Prostate gland (tissue), 2 donors: Measurements from ENCODE around the gene BNC2.

Experiments
- POLR2A ChIP-seq: fragments of 450-650 bp; IDR thresholded peaks from one replicate; pipeline ENCODE4 v1.6.1; 2016; ENCODE audit warnings: antibody characterized with exemption, mild to moderate bottlenecking
- POLR2AphosphoS5 ChIP-seq: sonication (generic); formaldehyde crosslinking; IDR thresholded peaks from one replicate; pipeline ENCODE4 v1.6.1; 2017; ENCODE audit warnings: antibody characterized with exemption
- TF ChIP-seq, protein P1 (sequence below), 4 experiments: fragments of 200-600 bp in 2 of 4; fragments of 450-650 bp in 2 of 4; sonication (generic) in 2 of 4; IDR thresholded peaks; 1 replicate in 3 of 4; 2 replicates in 1 of 4; pipeline ENCODE4 v1.5.1; 2016 to 2019; ENCODE audit warnings: antibody characterized with exemption in 4 of 4, mild to moderate bottlenecking in 2 of 4, moderate library complexity in 2 of 4

GRCh38 chr9:16689351-16689938 lies 181.0 kb downstream of the BNC2 start:
- TF ChIP-seq, protein P1, sequence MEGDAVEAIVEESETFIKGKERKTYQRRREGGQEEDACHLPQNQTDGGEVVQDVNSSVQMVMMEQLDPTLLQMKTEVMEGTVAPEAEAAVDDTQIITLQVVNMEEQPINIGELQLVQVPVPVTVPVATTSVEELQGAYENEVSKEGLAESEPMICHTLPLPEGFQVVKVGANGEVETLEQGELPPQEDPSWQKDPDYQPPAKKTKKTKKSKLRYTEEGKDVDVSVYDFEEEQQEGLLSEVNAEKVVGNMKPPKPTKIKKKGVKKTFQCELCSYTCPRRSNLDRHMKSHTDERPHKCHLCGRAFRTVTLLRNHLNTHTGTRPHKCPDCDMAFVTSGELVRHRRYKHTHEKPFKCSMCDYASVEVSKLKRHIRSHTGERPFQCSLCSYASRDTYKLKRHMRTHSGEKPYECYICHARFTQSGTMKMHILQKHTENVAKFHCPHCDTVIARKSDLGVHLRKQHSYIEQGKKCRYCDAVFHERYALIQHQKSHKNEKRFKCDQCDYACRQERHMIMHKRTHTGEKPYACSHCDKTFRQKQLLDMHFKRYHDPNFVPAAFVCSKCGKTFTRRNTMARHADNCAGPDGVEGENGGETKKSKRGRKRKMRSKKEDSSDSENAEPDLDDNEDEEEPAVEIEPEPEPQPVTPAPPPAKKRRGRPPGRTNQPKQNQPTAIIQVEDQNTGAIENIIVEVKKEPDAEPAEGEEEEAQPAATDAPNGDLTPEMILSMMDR (IDR thresholded peaks at IDR 0.05), result no peak
- TF ChIP-seq POLR2A, result no peak
- no peak for TF ChIP-seq POLR2AphosphoS5
